ENCODE results near the gene HSPBP1. TPM values are rescaled to one million over a fixed set of nuclear protein-coding genes. Genes with fewer than 3 reads are reported as not detected.

HSPBP1 gene
- total and polyA plus RNA-seq, 2 donors (not counting 3 experiments of a cell fraction or from before 2014, with no cell fraction given): 30.4 to 47.5 TPM

DNA sequence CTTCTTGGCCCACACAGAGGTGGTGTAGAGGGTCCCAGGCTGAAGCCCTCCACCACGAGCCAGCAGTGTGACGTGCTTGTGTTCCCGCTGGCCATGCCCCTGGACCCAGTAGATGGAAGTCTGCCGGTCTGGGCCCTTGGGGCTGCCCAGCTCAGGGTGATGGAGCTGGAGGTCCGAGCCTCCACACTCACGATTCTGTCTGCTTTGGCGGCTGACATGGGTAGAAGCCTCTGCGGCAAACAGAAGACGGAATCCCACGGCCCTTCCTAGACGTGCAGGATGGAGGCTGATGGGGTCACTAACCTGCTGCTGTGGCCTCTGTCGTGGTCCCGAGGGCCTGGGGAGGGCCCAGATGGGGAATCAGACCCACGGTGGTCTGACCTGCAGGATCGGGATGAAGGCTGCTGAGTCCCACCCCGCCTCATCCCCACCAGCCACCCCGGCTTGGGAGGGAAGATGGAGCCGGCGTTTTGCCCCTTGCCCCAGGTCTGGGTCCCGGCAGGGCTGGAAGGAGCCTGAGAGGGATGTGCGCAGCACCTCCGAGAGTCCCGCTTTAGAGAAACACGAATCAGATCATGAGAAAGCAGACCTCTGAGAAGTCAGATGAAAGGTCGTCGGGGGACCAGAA, 55.8 kb downstream of the HSPBP1 start:
- intact Hi-C loops (cut with micrococcal nuclease): no loop called here
- TF ChIP-seq GATA2 (IDR thresholded peaks at IDR 0.05; ENCODE audit: insufficient read depth, insufficient read length, low read depth, low read length) (no peak), EZH2 (IDR thresholded peaks at IDR 0.05; ENCODE audit: borderline replicate concordance, low read depth, low read length, severe bottlenecking) (no peak), JUN (IDR thresholded peaks at IDR 0.05; ENCODE audit: borderline replicate concordance, insufficient read depth, insufficient read length, low read depth) (no peak), MYC (IDR thresholded peaks at IDR 0.05; ENCODE audit: low read depth, low read length) (no peak), FOS (IDR thresholded peaks at IDR 0.05; ENCODE audit: borderline replicate concordance, insufficient read depth, low read length) (no peak), POLR2AphosphoS5 (IDR thresholded peaks at IDR 0.05; ENCODE audit: insufficient read depth, low read depth, low read length) (no peak), POLR2A (IDR thresholded peaks at IDR 0.05; ENCODE audit: low read depth, low read length) (no peak)
- TF ChIP-seq, protein P1, sequence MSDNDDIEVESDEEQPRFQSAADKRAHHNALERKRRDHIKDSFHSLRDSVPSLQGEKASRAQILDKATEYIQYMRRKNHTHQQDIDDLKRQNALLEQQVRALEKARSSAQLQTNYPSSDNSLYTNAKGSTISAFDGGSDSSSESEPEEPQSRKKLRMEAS (IDR thresholded peaks at IDR 0.05; ENCODE audit: insufficient read depth, insufficient read length): no peak
- TF ChIP-seq, protein P2, sequence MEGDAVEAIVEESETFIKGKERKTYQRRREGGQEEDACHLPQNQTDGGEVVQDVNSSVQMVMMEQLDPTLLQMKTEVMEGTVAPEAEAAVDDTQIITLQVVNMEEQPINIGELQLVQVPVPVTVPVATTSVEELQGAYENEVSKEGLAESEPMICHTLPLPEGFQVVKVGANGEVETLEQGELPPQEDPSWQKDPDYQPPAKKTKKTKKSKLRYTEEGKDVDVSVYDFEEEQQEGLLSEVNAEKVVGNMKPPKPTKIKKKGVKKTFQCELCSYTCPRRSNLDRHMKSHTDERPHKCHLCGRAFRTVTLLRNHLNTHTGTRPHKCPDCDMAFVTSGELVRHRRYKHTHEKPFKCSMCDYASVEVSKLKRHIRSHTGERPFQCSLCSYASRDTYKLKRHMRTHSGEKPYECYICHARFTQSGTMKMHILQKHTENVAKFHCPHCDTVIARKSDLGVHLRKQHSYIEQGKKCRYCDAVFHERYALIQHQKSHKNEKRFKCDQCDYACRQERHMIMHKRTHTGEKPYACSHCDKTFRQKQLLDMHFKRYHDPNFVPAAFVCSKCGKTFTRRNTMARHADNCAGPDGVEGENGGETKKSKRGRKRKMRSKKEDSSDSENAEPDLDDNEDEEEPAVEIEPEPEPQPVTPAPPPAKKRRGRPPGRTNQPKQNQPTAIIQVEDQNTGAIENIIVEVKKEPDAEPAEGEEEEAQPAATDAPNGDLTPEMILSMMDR (IDR thresholded peaks at IDR 0.05; ENCODE audit: extremely low read depth in 1 of 2, insufficient read depth in 1 of 2, low read depth in 1 of 2, low read length in 2 of 2): no peak
- ChIA-PET CTCF (no interaction called here), POLR2A (no interaction called here)
- Histone ChIP-seq H3K27ac (ENCODE audit: insufficient read depth, low read depth, low read length) (no peak overlapping the region), H3K4me3 (replicated peaks in 1 of 3; ENCODE audit: insufficient read depth in 1 of 3, low read depth in 1 of 3, low read length in 3 of 3) (no peak overlapping the region), H3K4me1 (ENCODE audit: control insufficient read depth, extremely low read depth, insufficient read depth, low read length) (no peaks in the 10 kb centered on the region), H3K36me3 (ENCODE audit: control insufficient read depth in 2 of 2, extremely low read depth in 1 of 2, insufficient read depth in 2 of 2, low read length in 2 of 2) (peaks cover 0 to 11% of the 10 kb centered on the region in 2 experiments), H3K9ac (replicated peaks; ENCODE audit: extremely low read depth, insufficient read depth, low read length) (no peak overlapping the region), H3K79me2 (ENCODE audit: control insufficient read depth, insufficient read depth, low read length) (no peaks in the 10 kb centered on the region), H3K4me2 (ENCODE audit: insufficient read depth, low read length) (no peak overlapping the region), H3K9me3 (replicated peaks; ENCODE audit: control insufficient read depth, insufficient read depth, low read length) (no peaks in the 10 kb centered on the region), H3K27me3 (ENCODE audit: control insufficient read depth in 2 of 2, insufficient read depth in 2 of 2, low read length in 2 of 2) (no peaks in the 10 kb centered on the region), H2AFZ (ENCODE audit: low read depth, low read length) (no peak overlapping the region), H3K9me1 (replicated peaks; ENCODE audit: control insufficient read depth, extremely low read depth, insufficient read depth, low read length) (no peaks in the 10 kb centered on the region), H4K20me1 (replicated peaks; ENCODE audit: control insufficient read depth, extremely low read depth, insufficient read depth, low read length) (no peaks in the 10 kb centered on the region)
- no TSS peak for BruUV-seq (replicated peaks)
- FAIRE-seq: no peak
- dilution Hi-C loops (cut with MboI; ENCODE audit: extremely low pct_ligation_motif_present, low sequenced_read_pairs): no loop called here
- DNase-seq (ENCODE audit: low read depth, low spot score): no peak
